ENCODE measurements around the gene NTF4. TPM values are rescaled to one million over a fixed set of nuclear protein-coding genes. Genes with fewer than 3 reads are reported as not detected.

The NTF4 gene
- total RNA-seq, 1 donor from 2014 or later: 3.9 TPM

DNA sequence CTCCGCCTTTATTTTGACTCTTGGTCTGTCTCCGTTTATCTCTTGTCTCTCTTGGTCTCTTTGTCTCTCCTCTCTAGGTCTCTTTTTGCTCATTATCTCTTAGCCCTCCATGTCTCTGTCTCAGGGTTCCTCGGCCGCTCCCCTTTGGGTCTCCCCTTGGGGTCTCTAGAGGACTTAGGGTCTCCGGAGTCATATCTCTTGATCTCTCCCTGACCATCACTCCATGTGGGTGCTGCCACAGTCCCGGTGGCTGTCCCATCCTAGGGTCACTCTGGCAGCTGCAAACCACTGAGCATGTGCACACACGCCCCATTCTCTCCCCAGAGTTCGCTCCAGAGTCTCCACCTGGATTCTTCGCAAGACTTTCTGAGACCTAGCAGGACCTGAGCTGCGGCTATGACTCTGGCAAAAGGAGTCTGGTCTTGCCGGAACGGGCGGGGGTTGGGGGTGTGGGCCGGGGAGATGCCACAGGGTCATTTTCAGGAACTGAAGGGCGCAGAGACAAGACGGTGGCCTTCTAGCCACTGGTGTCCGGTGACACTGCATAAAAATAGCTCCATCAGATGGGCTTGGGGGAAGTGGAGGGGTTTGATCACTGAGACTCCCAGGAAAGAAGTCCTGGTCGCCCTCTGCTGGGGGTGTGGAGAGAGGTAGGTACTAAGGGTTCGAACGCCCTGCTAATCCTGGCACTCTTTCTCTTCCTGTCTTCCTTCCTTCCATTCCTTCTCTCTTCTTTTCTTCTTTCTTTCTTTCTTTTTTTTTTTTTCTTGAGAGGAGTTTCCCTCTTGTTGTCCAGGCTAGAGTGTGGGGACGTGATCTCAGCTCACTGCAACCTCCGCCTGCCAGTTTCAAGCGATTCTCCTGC lies 9.1 kb upstream of the NTF4 start:
- H3K4me3 Mint-ChIP-seq: peak overlapping the region; percentile 67

DNA sequence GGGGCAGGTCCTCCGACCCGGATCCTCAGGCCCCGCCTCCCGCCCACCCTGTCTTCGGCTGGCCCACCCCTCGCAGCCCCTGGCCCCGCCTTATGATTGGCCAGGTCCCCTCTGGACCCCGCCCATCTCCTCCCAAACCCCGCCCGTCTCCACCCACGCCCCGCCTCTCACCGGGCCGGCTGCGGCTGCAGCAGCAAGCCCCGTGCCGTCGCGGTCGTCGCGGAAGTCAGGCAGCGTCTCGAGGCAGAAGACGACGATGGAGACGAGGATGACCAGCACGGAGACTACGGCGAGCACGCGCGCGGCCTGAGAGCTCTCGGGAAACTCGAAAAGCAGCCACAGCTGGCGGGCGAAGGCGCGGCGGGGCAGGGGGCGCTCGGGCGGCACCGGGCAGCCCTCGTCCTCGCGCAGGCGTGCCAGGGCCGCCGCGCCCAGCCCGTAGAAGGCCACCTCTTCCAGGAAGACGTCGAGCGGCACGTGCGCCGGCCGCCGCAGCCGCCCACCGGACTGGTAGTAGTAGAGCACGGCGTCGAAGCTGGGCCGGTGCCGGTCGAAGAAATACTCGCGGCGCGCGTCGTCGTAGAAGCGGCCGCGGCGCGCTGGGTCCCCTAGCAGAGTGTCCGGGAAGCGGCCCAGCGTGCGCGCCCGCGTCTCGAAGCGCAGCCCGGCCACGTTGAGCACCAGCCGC lies 7.4 kb upstream of the NTF4 start:
- TF ChIP-seq, protein P1, sequence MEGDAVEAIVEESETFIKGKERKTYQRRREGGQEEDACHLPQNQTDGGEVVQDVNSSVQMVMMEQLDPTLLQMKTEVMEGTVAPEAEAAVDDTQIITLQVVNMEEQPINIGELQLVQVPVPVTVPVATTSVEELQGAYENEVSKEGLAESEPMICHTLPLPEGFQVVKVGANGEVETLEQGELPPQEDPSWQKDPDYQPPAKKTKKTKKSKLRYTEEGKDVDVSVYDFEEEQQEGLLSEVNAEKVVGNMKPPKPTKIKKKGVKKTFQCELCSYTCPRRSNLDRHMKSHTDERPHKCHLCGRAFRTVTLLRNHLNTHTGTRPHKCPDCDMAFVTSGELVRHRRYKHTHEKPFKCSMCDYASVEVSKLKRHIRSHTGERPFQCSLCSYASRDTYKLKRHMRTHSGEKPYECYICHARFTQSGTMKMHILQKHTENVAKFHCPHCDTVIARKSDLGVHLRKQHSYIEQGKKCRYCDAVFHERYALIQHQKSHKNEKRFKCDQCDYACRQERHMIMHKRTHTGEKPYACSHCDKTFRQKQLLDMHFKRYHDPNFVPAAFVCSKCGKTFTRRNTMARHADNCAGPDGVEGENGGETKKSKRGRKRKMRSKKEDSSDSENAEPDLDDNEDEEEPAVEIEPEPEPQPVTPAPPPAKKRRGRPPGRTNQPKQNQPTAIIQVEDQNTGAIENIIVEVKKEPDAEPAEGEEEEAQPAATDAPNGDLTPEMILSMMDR (conservative IDR thresholded peaks at IDR 0.05): no peak
- peak overlapping the region; percentile 47 for H3K4me3 Mint-ChIP-seq
- H3K4me1 Mint-ChIP-seq (ENCODE audit: unreplicated experiment): peaks cover 16% of the 10 kb centered on the region
- H3K27ac Mint-ChIP-seq: no peak overlapping the region
- H3K36me3 Mint-ChIP-seq: no peaks in the 10 kb centered on the region
- H3K27me3 Mint-ChIP-seq: peaks cover 68% of the 10 kb centered on the region
- DNase-seq (ENCODE audit: extremely low spot score, unreplicated experiment): no peak
- H3K9me3 Mint-ChIP-seq: peaks cover 10% of the 10 kb centered on the region

More for the DNA sequence above, 9.1 kb upstream of the NTF4 start:
- H3K4me1 Mint-ChIP-seq (ENCODE audit: unreplicated experiment): peaks cover 10% of the 10 kb centered on the region
- TF ChIP-seq, protein P1 (conservative IDR thresholded peaks at IDR 0.05): peak; percentile 36
- peaks cover 55% of the 10 kb centered on the region for H3K27me3 Mint-ChIP-seq
- no peak for DNase-seq (ENCODE audit: extremely low spot score, unreplicated experiment)
- H3K36me3 Mint-ChIP-seq: no peaks in the 10 kb centered on the region
- H3K9me3 Mint-ChIP-seq: peaks cover 10% of the 10 kb centered on the region
- H3K27ac Mint-ChIP-seq: peak overlapping the region; percentile 22

DNA sequence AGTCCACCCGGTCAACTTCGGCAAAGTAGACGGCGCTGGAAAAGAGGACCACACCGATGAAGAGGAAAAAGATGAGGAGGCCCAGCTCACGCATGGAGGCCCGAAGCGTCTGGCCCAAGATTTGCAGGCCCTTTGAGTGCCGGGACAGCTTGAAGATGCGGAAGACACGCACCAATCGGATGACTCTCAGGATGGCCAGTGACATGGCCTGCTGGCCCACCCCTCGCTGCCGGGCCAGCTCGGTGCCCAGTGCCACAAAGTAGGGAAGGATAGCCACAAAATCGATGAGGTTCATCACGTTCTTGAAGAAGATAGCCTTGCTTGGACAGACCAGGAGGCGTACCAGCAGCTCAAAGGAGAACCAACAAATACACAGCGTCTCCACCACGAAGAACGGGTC lies 5.8 kb upstream of the NTF4 start:
- H3K4me3 Mint-ChIP-seq: no peak overlapping the region
- peaks cover 10% of the 10 kb centered on the region for H3K9me3 Mint-ChIP-seq
- no peaks in the 10 kb centered on the region for H3K36me3 Mint-ChIP-seq
- H3K4me1 Mint-ChIP-seq (ENCODE audit: unreplicated experiment): peaks cover 29% of the 10 kb centered on the region
- H3K27me3 Mint-ChIP-seq: peaks cover 80% of the 10 kb centered on the region
- H3K27ac Mint-ChIP-seq: no peak overlapping the region
- TF ChIP-seq, protein P1 (conservative IDR thresholded peaks at IDR 0.05): no peak
- no peak for DNase-seq (ENCODE audit: extremely low spot score, unreplicated experiment)

DNA sequence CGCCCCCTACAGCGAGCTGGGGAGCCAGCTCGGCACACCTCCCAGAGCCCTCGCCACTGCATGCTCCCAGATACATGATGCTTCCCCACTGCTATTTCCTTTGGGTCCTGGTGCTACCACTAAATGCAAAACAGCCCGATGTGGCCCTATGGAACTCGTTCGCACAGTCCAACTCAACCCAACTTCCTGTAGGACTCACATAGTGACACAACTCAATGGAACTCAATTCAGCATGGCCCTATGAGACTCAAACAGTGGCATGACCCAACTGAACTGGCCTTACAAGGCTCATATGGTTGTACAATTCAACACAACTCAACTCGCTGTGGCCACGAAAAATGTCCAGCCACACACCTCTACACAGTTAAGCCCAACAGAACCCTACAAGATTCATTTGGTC lies 4.4 kb upstream of the NTF4 start:
- TF ChIP-seq, protein P1 (conservative IDR thresholded peaks at IDR 0.05): no peak
- Mint-ChIP-seq H3K27ac (no peak overlapping the region), H3K27me3 (peaks cover 73% of the 10 kb centered on the region), H3K36me3 (no peaks in the 10 kb centered on the region), H3K4me3 (no peak overlapping the region), H3K9me3 (peaks cover 10% of the 10 kb centered on the region), H3K4me1 (ENCODE audit: unreplicated experiment) (peaks cover 30% of the 10 kb centered on the region)
- DNase-seq (ENCODE audit: extremely low spot score, unreplicated experiment): no peak

DNA sequence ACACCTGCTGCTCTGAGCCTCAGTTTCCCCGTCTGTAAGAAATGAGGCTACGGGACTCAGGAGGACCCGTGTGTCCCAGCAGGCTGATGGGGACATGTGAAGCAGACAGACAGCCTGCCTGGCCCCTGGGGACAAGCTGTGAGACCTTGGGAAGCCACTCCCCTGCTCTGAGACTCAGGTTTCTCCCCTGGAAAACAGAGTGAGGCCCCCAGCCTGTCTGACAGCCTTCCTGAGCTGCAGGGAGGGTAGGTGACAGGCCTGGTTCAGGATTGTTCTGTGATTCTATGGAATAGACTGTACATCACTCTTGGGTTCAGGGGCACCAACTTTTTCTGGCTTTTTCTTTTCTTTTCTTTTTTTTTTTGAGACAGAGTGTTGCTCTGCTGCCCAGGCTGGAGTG lies 2.9 kb upstream of the NTF4 start:
- TF ChIP-seq, protein P1 (conservative IDR thresholded peaks at IDR 0.05): no peak
- H3K9me3 Mint-ChIP-seq: peaks cover 10% of the 10 kb centered on the region
- H3K4me3 Mint-ChIP-seq: no peak overlapping the region
- no peaks in the 10 kb centered on the region for H3K36me3 Mint-ChIP-seq
- H3K4me1 Mint-ChIP-seq (ENCODE audit: unreplicated experiment): peaks cover 20% of the 10 kb centered on the region
- H3K27ac Mint-ChIP-seq: peak overlapping the region; percentile 4
- DNase-seq (ENCODE audit: extremely low spot score, unreplicated experiment): no peak
- peaks cover 58% of the 10 kb centered on the region for H3K27me3 Mint-ChIP-seq

Data from type B pancreatic cell (in vitro differentiated cells).